T-helper 2 cell treated with Interferon-gamma antibody and Interleukin-4, amounts not matched to agents 5 μg/mL and 100 μg/mL, for 36 hours (primary cell): Measurements from ENCODE around the gene GGTLC2.
"Not testable (repeated sequence)": the region's sequence is repeated elsewhere in the genome, so short reads cannot be mapped to it uniquely, and the experiment has no call there.

Source experiments
- DNase-seq: peaks from one replicate; pipeline ENCODE4 v3.0.0; 2021; ENCODE audit warnings: low spot score
- H3K27ac Mint-ChIP-seq: one replicate; pipeline ENCODE4 v1.8.0; 2021; ENCODE audit warnings: mild to moderate bottlenecking, mixed read lengths
- H3K27me3 Mint-ChIP-seq: one replicate; pipeline ENCODE4 v1.8.0; 2021; ENCODE audit warnings: low read depth, mixed read lengths
- H3K36me3 Mint-ChIP-seq: one replicate; pipeline ENCODE4 v1.8.0; 2021; ENCODE audit warnings: low read depth, mixed read lengths
- H3K4me1 Mint-ChIP-seq: one replicate; pipeline ENCODE4 v1.8.0; 2021; ENCODE audit warnings: low read depth, mixed read lengths
- H3K4me3 Mint-ChIP-seq: one replicate; pipeline ENCODE4 v1.8.0; 2022; ENCODE audit warnings: mild to moderate bottlenecking, moderate library complexity, mixed read lengths
- H3K9me3 Mint-ChIP-seq: one replicate; pipeline ENCODE4 v1.8.0; 2021; ENCODE audit warnings: mixed read lengths

The GGTLC2 gene

GRCh38 chr22:22644314-22644713, at the start of gene GGTLC2:
TSS of gene GGTLC2 (plus strand) at chr22:22644614. CDS start at chr22:22646346, 1,732 bp downstream.
- H3K4me3 Mint-ChIP-seq, H3K27ac Mint-ChIP-seq, H3K9me3 Mint-ChIP-seq, DNase-seq, H3K36me3 Mint-ChIP-seq, H3K4me1 Mint-ChIP-seq, H3K27me3 Mint-ChIP-seq: not testable (repeated sequence)

GRCh38 chr22:22595001-22595835, 49.2 kb upstream of the GGTLC2 start:
- Mint-ChIP-seq H3K36me3 (no peaks in the 10 kb centered on the region), H3K9me3 (no peaks in the 10 kb centered on the region), H3K27ac (no peak overlapping the region), H3K4me3 (no peak overlapping the region), H3K27me3 (no peaks in the 10 kb centered on the region), H3K4me1 (no peaks in the 10 kb centered on the region)
- no peak for DNase-seq

DNA sequence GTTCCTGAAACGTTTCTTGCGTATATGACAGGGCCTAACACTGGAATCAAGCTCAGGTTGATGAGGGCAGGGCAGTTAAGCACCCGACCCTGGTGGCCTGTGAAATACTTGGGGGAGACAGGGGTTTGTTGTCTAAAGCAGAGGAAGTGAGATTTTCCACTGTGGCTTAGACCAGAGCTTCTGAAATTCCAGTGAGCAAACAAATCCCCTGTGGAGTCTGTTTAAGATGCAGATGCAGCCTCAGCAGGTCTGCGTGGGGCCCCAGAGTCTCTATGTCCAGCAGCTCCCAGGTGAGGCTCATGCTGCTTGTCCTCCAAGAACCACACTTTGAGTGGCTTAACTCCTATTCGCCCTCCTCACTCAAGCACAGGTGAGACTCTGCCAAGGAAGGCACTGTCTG, 46.3 kb upstream of the GGTLC2 start:
- H3K36me3 Mint-ChIP-seq: no peaks in the 10 kb centered on the region
- no peak overlapping the region for H3K4me3 Mint-ChIP-seq
- no peaks in the 10 kb centered on the region for H3K9me3 Mint-ChIP-seq
- H3K4me1 Mint-ChIP-seq: no peaks in the 10 kb centered on the region
- no peaks in the 10 kb centered on the region for H3K27me3 Mint-ChIP-seq
- H3K27ac Mint-ChIP-seq: no peak overlapping the region
- no peak for DNase-seq

- no peak for DNase-seq
- Mint-ChIP-seq H3K4me1 (no peaks in the 10 kb centered on the region), H3K4me3 (no peak overlapping the region), H3K27ac (no peak overlapping the region), H3K36me3 (no peaks in the 10 kb centered on the region), H3K9me3 (no peaks in the 10 kb centered on the region), H3K27me3 (no peaks in the 10 kb centered on the region)
Observed at GRCh38 chr22:22599248-22599647, 45.2 kb upstream of the GGTLC2 start.

- DNase-seq: no peak
- Mint-ChIP-seq H3K27me3 (peaks cover 2% of the 10 kb centered on the region), H3K27ac (no peak overlapping the region), H3K4me1 (no peaks in the 10 kb centered on the region), H3K36me3 (no peaks in the 10 kb centered on the region), H3K4me3 (no peak overlapping the region), H3K9me3 (no peaks in the 10 kb centered on the region)
Observed at GRCh38 chr22:22600531-22601261, 43.7 kb upstream of the GGTLC2 start.

DNA sequence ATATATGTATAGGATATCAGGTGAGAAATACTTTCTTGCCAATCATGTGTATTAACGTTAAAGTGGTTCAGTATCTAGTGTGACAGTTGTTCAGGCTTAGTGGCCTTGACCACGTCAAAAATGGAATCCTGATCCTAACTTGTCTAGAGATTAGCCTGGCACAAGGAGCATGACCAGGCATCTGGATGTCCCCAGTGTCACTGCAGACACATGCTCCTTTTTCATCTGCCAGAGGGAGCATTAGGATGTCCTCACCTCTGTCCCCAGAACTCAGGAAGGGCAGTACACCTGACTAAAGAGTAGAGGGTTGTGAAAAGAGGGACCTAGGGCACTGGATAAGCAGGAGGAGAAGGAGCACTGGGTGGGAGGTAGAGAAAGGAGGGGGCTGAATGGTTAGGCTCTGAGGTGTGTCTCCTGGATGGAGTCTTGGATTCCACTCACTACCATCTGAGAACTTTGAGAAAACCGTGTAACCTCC, 40.9 kb upstream of the GGTLC2 start:
- peaks cover 2% of the 10 kb centered on the region for H3K27me3 Mint-ChIP-seq
- DNase-seq: no peak
- H3K4me1 Mint-ChIP-seq: no peaks in the 10 kb centered on the region
- no peak overlapping the region for H3K4me3 Mint-ChIP-seq
- H3K36me3 Mint-ChIP-seq: no peaks in the 10 kb centered on the region
- H3K9me3 Mint-ChIP-seq: no peaks in the 10 kb centered on the region
- H3K27ac Mint-ChIP-seq: no peak overlapping the region

GRCh38 chr22:22604326-22605073, 39.9 kb upstream of the GGTLC2 start:
- Mint-ChIP-seq H3K4me1 (no peaks in the 10 kb centered on the region), H3K9me3 (no peaks in the 10 kb centered on the region), H3K36me3 (no peaks in the 10 kb centered on the region), H3K27me3 (peaks cover 4% of the 10 kb centered on the region), H3K27ac (no peak overlapping the region), H3K4me3 (no peak overlapping the region)
- DNase-seq: no peak

DNA sequence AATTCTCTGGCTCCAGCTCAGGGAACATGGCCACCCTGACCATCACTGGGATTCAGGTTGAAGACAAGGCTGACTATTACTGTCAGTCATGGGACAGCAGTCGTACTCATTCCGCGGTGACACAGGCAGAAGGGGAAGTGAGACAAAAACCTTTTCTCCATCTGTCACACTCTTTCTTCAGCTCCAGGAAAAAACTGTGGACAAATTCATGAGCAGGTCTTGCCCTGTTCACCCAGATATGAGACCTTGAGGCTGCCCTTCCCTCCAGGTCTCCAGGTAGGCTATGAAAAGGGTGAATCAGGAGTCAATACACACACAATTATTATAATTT, 39.4 kb upstream of the GGTLC2 start:
- Mint-ChIP-seq H3K36me3 (no peaks in the 10 kb centered on the region), H3K27ac (no peak overlapping the region), H3K9me3 (no peaks in the 10 kb centered on the region), H3K4me1 (no peaks in the 10 kb centered on the region), H3K27me3 (peaks cover 6% of the 10 kb centered on the region), H3K4me3 (no peak overlapping the region)
- no peak for DNase-seq

GRCh38 chr22:22608022-22608421, 36.4 kb upstream of the GGTLC2 start:
- not testable (repeated sequence) for H3K4me3 Mint-ChIP-seq, DNase-seq, H3K27me3 Mint-ChIP-seq, H3K27ac Mint-ChIP-seq, H3K9me3 Mint-ChIP-seq, H3K36me3 Mint-ChIP-seq, H3K4me1 Mint-ChIP-seq

GRCh38 chr22:22609291-22609690, 35.1 kb upstream of the GGTLC2 start:
- H3K4me1 Mint-ChIP-seq: no peaks in the 10 kb centered on the region
- H3K27me3 Mint-ChIP-seq: peaks cover 8% of the 10 kb centered on the region
- H3K9me3 Mint-ChIP-seq: no peaks in the 10 kb centered on the region
- DNase-seq: no peak
- H3K36me3 Mint-ChIP-seq: no peaks in the 10 kb centered on the region
- H3K27ac Mint-ChIP-seq: no peak overlapping the region
- no peak overlapping the region for H3K4me3 Mint-ChIP-seq

DNA sequence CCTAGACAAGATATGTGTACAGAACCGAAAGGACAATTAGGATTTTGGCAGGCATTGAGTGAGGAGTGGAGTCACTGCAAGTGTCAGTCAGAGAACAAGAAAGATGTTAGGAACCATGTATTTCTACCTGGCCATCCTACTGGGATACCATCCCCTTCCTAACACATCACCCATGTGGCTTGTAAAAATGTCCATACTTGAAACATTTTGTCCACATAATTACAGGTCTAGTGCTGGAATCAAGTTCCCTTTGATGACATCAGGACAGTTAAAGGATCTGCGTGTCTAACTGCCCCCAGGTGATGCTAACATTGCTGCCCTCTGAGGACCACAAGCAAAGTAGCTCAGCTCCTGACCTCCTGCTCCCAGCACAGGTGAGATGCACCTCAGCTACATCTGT, 31.9 kb upstream of the GGTLC2 start:
- DNase-seq: no peak
- no peak overlapping the region for H3K4me3 Mint-ChIP-seq
- H3K27ac Mint-ChIP-seq: no peak overlapping the region
- H3K9me3 Mint-ChIP-seq: no peaks in the 10 kb centered on the region
- H3K36me3 Mint-ChIP-seq: no peaks in the 10 kb centered on the region
- peaks cover 10% of the 10 kb centered on the region for H3K4me1 Mint-ChIP-seq
- peaks cover 6% of the 10 kb centered on the region for H3K27me3 Mint-ChIP-seq

GRCh38 chr22:22614065-22614464, 30.3 kb upstream of the GGTLC2 start:
- H3K4me1 Mint-ChIP-seq: peaks cover 10% of the 10 kb centered on the region
- H3K9me3 Mint-ChIP-seq: no peaks in the 10 kb centered on the region
- DNase-seq: no peak
- peaks cover 6% of the 10 kb centered on the region for H3K27me3 Mint-ChIP-seq
- H3K4me3 Mint-ChIP-seq: no peak overlapping the region
- H3K36me3 Mint-ChIP-seq: no peaks in the 10 kb centered on the region
- no peak overlapping the region for H3K27ac Mint-ChIP-seq

- Mint-ChIP-seq H3K9me3 (no peaks in the 10 kb centered on the region), H3K4me1 (peaks cover 10% of the 10 kb centered on the region), H3K36me3 (no peaks in the 10 kb centered on the region), H3K27me3 (no peaks in the 10 kb centered on the region), H3K27ac (peak overlapping the region; percentile 16), H3K4me3 (no peak overlapping the region)
- DNase-seq: peak; percentile 8
Observed at GRCh38 chr22:22616636-22617035, 27.8 kb upstream of the GGTLC2 start.

DNA sequence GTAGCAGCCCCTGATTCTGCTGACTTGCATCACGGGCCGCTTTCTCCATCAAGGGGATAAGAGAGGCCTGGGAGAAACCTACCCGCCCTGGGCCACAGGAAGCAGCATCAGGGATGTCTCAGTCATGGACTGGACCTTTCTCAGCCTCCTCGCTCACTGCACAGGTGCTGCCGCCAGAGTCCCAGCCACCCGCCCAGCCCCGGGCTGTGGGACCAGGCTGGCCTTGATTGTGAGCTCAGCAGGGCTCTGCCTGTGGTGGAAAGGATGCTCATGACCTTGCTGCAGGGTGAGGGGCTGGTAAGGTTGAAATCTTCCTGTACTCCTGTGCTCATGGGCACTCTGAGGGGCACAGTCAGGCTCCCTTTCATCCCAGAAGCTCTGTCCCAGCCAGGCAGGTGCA, 26.0 kb upstream of the GGTLC2 start:
- Mint-ChIP-seq H3K4me3 (no peak overlapping the region), H3K4me1 (peaks cover 10% of the 10 kb centered on the region), H3K9me3 (no peaks in the 10 kb centered on the region), H3K27ac (no peak overlapping the region), H3K27me3 (no peaks in the 10 kb centered on the region), H3K36me3 (no peaks in the 10 kb centered on the region)
- no peak for DNase-seq
